H7 (cell line): ENCODE measurements around the gene TBC1D3. TPM values are rescaled to one million over a fixed set of nuclear protein-coding genes. Genes with fewer than 3 reads are reported as not detected.
"Not testable (repeated sequence)": the region's sequence is repeated elsewhere in the genome, so short reads cannot be mapped to it uniquely, and the experiment has no call there.

Experiments
- DNase-seq: peaks from one replicate; pipeline ENCODE4 v3.0.0; 2012
- H3K27me3 ChIP-seq: 2 replicates; pipeline ENCODE4 v1.6.0; 2011; ENCODE audit warnings: mild to moderate bottlenecking, low read length; ENCODE audit not compliant: control insufficient read depth, insufficient read depth
- H3K36me3 ChIP-seq: replicated peaks from 2 replicates; pipeline ENCODE4 v1.5.1; 2011; ENCODE audit warnings: low read length; ENCODE audit not compliant: control insufficient read depth, insufficient read depth
- H3K4me3 ChIP-seq: 2 replicates; pipeline ENCODE4 v1.5.1; 2011; ENCODE audit warnings: low read depth, mild to moderate bottlenecking, control low read depth, low read length, moderate library complexity; ENCODE audit not compliant: insufficient read depth
- total RNA-seq: library from RNA; depleted of rRNA; stranded (reverse); fragments of >200 nt; shearing (Covaris generic); gene quantifications from 2 replicates; pipeline ENCODE4 v1.2.3, GENCODE V29; 2014; rRNA removed

TBC1D3 gene
- not detected in 2 replicates for total RNA-seq

DNA sequence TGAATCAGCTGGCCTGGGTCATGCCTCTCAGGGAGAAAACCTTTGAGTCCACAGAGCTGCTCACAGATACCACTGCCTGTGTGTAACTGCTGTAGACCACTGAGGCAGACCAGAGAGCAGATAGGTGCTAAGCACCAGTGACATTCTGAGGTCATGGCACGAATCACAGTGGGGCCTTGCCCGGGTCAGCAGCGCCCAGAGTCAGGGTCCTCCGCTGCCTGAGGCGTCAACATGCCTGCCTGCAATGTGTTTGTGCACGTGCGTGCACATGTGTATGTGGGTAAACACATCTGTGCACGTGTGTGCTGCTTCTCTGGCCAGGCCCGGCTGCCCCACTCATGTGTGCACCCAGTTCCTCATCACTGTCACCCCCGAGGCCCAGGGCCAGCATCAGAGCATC is at the start of gene TBC1D3:
TBC1D3 (minus strand) TSS at position 101 of the 400 bp plus-strand sequence. CDS start 1,526 bp downstream, outside the sequence.
- not testable (repeated sequence) for H3K27me3 ChIP-seq

DNA sequence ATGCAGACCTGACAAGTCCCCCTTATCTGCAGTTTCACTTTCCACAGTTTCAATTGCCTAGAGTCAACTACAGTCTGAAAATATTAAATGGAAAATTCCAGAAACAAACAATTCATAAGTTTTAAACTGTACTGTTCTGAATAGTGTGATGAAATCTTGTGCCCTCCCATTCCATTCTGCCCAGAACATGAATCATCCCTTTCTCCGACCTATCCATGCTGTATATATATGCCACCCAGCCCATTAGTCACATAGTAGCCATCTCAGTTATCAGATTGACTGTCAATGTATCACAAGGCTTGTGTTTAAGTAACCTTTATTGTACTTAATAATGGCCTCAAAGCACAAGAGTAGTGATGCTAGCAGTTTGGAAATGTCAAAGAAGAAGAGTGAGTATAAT is 40.4 kb upstream of the TBC1D3 start:
- H3K27me3 ChIP-seq, H3K4me3 ChIP-seq, DNase-seq, H3K36me3 ChIP-seq: not testable (repeated sequence)

More for the DNA sequence above, at the start of gene TBC1D3:
- DNase-seq, H3K4me3 ChIP-seq, H3K36me3 ChIP-seq: not testable (repeated sequence)

DNA sequence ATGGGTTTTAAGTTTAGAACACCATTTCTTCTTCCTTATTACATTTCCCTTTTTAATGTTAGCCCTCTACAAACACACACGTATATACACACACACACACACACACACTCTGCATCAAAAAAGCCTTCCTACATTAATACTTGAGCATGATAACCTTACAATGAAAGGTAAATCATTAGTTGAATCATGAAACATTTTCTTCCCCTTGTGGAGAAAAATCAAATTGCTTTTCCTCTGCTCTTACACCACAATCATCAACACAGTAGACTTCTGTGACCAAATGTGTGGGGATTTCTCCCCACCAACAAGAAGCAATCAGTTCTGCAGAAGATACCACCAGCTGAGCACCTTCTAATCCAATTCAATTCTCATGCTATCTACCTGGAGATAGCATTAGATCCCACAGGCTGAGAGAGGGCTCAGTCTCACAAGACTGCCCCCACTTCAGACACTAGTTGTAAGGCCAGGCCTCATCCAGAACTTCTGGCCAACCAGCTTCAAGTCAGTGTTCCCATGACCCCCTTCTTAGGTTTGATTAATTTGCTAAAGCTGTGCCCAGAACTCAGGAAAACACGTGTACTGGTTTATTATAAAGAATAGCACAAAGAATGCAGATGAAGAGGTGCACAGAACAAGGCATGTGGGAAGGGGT is 33.6 kb upstream of the TBC1D3 start:
- not testable (repeated sequence) for DNase-seq, H3K36me3 ChIP-seq, H3K27me3 ChIP-seq, H3K4me3 ChIP-seq

DNA sequence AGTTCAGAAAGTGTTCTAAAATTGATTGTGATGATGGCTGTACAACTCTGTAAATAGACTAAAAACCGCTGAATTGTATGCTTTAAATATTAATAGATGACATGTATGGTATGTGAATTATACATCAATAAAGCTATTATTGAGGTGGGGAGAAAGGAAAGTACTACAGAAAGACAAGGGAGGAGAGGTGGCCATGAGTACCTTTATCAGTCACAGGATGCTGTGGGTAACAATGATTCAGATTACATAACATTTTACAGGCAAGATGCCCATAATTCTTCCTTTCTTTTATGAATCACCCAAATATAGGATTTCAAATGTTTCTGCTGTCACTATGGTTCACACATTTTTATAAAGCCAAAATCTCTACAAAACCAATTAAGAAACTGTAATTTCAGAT is 28.5 kb upstream of the TBC1D3 start:
- not testable (repeated sequence) for H3K4me3 ChIP-seq, DNase-seq, H3K27me3 ChIP-seq, H3K36me3 ChIP-seq

DNA sequence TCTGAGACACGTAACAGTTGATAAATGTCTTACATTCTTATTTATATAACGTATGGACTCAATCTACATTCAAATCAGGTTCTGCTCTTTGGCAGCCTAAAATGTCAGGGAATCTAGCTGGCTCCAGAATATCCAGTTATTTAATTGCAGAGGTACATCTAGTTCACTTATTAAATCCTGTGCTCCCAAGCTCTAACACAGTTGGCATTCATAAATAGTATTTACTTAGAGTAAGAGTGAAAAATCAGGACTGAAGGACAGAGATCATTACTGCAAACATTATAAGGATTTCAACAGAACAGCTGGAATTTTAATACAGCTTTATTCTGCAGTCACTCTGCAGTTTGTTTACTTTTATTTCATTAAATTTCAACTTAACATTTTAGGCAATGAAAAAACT is 7.9 kb upstream of the TBC1D3 start:
- H3K27me3 ChIP-seq, H3K36me3 ChIP-seq, DNase-seq, H3K4me3 ChIP-seq: not testable (repeated sequence)

DNA sequence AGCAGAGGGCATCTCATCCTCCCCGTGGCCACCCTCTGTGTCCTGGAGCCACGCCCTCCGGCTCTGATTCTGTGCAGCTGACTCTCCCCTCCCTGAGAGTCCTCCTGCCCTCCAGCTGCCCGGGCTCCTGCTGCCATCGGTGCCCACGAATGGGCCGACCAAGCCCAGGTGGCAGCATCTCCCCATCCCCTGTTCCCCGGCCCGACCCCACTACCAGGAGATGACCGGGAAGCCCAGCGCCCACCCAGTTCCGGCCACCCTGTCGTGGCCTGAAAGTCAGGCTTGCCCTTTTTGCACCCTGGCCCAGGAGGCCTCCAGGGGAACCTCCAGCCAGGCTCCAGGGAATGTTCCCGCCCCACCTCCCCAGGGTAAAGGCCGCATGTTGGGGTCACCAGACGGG is 57.5 kb downstream of the TBC1D3 start:
- DNase-seq, H3K27me3 ChIP-seq, H3K36me3 ChIP-seq, H3K4me3 ChIP-seq: not testable (repeated sequence)

Other genes starting within 250 kb of the TBC1D3 start
- 2.4 and 3.3 TPM in 2 replicates for gene TBC1D3L, start 203.5 kb downstream of the TBC1D3 start, total RNA-seq
- not detected in 2 replicates for gene TBC1D3D, start 188.6 kb downstream of the TBC1D3 start, total RNA-seq
- 0.03 and 0.63 TPM in 2 replicates for gene TBC1D3C, start 123.9 kb downstream of the TBC1D3 start, total RNA-seq
- gene TBC1D3E, start 64.6 kb downstream of the TBC1D3 start, total RNA-seq: not detected in 2 replicates
- 81.3 and 99.2 TPM in 2 replicates for gene MRPL45, start 104.6 kb upstream of the TBC1D3 start, total RNA-seq
- gene GPR179, start 151.4 kb upstream of the TBC1D3 start, total RNA-seq: 0.04 and 0.07 TPM in 2 replicates
- 18.3 and 25.7 TPM in 2 replicates for gene SOCS7, start 159.3 kb upstream of the TBC1D3 start, total RNA-seq
- 15.4 and 17.2 TPM in 2 replicates for gene ARHGAP23, start 235.9 kb upstream of the TBC1D3 start, total RNA-seq